Sigmoid colon (tissue), 7 donors: ENCODE data around the gene PTPN20. TPM values are rescaled to one million over a fixed set of nuclear protein-coding genes. Genes with fewer than 3 reads are reported as not detected.

Source experiments
- DNase-seq: peaks from one replicate; pipeline ENCODE4 v3.0.0-alpha.2; 2019
- H3K27ac ChIP-seq, 4 donors: fragments of 200-600 bp; sonication (generic); one replicate each; pipeline ENCODE4 v1.5.1; 2016 to 2019; ENCODE audit warnings: mild to moderate bottlenecking in 1 of 4
- H3K27me3 ChIP-seq, 3 donors: fragments of 200-600 bp; sonication (generic); one replicate each; pipeline ENCODE4 v1.5.1; 2019; ENCODE audit warnings: mild to moderate bottlenecking in 1 of 3
- H3K36me3 ChIP-seq, 4 donors: fragments of 200-600 bp; sonication (generic); one replicate each; pipeline ENCODE4 v1.5.1; 2016 to 2019
- H3K4me1 ChIP-seq, 4 donors: fragments of 200-600 bp; sonication (generic); one replicate each; pipeline ENCODE4 v1.5.1; 2017 to 2019
- H3K4me3 ChIP-seq, 4 donors: fragments of 200-600 bp; sonication (generic); one replicate each; pipeline ENCODE4 v1.5.1; 2017 to 2019; ENCODE audit warnings: mild to moderate bottlenecking in 2 of 4, moderate library complexity in 1 of 4
- H3K9me3 ChIP-seq, 4 donors: fragments of 200-600 bp in 3 of 4; sonication (generic) in 3 of 4; one replicate each; pipeline versions ENCODE4 v1.5.1 to v1.6.1; 2013 to 2019
- EP300 ChIP-seq, 4 donors: sonication (generic); formaldehyde crosslinking; IDR thresholded peaks; one replicate each; pipeline ENCODE4 v1.6.1; 2017; ENCODE audit warnings: antibody characterized with exemption in 4 of 4
- POLR2A ChIP-seq, 2 donors: fragments of 450-650 bp; IDR thresholded peaks; one replicate each; pipeline ENCODE4 v1.6.1; 2016; ENCODE audit warnings: antibody characterized with exemption in 2 of 2, mild to moderate bottlenecking in 2 of 2, moderate library complexity in 2 of 2
- POLR2AphosphoS5 ChIP-seq, 4 donors: sonication (generic); formaldehyde crosslinking; IDR thresholded peaks; one replicate each; pipeline ENCODE4 v1.6.1; 2017; ENCODE audit warnings: antibody characterized with exemption in 4 of 4
- WGBS, 2 donors: extraction: QIAGEN DNeasy Blood & Tissue Kit; methylation state at CpG; one replicate each; pipeline ENCODE4 v1.1.7; 2013; 5-methylcytosine and 5-hydroxymethylcytosine counted together
- intact Hi-C: fragments of 100-400 bp; cut with DNase I; formaldehyde crosslinking; loops from one replicate; pipeline ENCODE4 v1.15.1; 2023
- polyA plus RNA-seq, 3 donors: library from polyadenylated mRNA; stranded (reverse); fragments of 200-250 nt; gene quantifications; one replicate each; pipeline ENCODE4 v1.2.3, GENCODE V29; 2013
- total RNA-seq, 4 donors: library from RNA; depleted of rRNA; stranded (reverse); fragments of >200 nt; gene quantifications; one replicate each; pipeline ENCODE4 v1.1.0, GENCODE V29; 2016
- TF ChIP-seq, protein P1 (sequence below), 4 experiments: fragments of 450-650 bp in 3 of 4; fragments of 200-600 bp in 1 of 4; IDR thresholded peaks; one replicate each; pipeline ENCODE4 v1.5.1; 2016 to 2019; ENCODE audit warnings: antibody characterized with exemption in 4 of 4, mild to moderate bottlenecking in 3 of 4, moderate library complexity in 2 of 4
- donor health status: healthy with polysubstance abuse.
- donor health status: Bipolar disorder and iron deficiency.
- donor health status: healthy.

The PTPN20 gene
- total and polyA plus RNA-seq, 7 donors: 0.50 to 3.0 (median 1.4) TPM; not detected in 1

DNA sequence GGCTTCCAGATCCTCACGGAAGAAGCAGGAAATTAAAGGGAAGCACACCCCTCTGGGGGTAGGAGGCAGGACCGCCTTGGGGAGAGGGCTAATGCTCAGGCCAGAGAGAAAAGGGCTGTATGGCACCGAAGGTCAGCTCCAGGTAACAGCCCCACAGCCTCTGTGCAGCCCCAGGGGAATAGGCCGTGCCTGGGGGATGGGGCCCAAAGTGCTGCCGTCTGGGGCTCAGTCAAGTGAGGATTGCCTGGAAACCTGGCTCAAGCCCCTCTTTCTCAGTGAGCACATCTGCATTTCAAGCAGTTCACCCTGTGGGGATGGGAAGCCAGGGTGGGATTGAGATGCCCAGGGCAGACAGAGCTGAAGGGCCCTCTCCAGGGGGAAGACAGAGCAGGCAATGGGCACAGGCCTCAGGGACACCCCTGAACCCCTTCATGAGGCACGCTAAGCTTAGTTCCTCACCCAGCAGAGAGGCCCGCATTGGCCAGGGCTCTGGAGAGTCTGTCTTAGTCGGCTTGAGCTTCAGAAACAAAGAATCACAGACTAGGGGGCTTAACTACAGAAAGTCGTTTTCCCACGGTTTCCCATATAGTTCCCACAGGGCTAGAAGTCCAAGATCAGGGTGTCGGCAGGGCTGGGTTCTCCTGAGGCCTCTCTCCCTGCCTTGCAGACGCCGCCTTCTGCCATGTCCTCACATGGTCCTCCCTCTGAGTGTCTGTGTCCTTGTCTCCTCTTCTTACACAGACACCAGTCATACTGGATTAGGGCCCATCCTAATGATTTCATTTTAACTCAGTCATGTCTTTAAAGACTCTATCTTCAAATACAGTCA lies 118.2 kb downstream of the PTPN20 start:
- Histone ChIP-seq H3K9me3 (no peaks in the 10 kb centered on the region), H3K4me1 (no peaks in the 10 kb centered on the region), H3K27ac (peak overlapping the region in 1 of 4 donors; percentile 52), H3K36me3 (no peaks in the 10 kb centered on the region), H3K27me3 (no peaks in the 10 kb centered on the region), H3K4me3 (no peak overlapping the region)
- DNase-seq: peak; percentile 56
- 88 to 91% methylated on average over 13 of the region's 13 CpGs for WGBS, 2 donors
- intact Hi-C loops: no loop called here
- no peak for TF ChIP-seq POLR2A (IDR thresholded peaks at IDR 0.05)
- TF ChIP-seq EP300 (IDR thresholded peaks at IDR 0.05): no peak
- TF ChIP-seq POLR2AphosphoS5 (IDR thresholded peaks at IDR 0.05): no peak
- TF ChIP-seq, protein P1, sequence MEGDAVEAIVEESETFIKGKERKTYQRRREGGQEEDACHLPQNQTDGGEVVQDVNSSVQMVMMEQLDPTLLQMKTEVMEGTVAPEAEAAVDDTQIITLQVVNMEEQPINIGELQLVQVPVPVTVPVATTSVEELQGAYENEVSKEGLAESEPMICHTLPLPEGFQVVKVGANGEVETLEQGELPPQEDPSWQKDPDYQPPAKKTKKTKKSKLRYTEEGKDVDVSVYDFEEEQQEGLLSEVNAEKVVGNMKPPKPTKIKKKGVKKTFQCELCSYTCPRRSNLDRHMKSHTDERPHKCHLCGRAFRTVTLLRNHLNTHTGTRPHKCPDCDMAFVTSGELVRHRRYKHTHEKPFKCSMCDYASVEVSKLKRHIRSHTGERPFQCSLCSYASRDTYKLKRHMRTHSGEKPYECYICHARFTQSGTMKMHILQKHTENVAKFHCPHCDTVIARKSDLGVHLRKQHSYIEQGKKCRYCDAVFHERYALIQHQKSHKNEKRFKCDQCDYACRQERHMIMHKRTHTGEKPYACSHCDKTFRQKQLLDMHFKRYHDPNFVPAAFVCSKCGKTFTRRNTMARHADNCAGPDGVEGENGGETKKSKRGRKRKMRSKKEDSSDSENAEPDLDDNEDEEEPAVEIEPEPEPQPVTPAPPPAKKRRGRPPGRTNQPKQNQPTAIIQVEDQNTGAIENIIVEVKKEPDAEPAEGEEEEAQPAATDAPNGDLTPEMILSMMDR (IDR thresholded peaks at IDR 0.05): no peak

DNA sequence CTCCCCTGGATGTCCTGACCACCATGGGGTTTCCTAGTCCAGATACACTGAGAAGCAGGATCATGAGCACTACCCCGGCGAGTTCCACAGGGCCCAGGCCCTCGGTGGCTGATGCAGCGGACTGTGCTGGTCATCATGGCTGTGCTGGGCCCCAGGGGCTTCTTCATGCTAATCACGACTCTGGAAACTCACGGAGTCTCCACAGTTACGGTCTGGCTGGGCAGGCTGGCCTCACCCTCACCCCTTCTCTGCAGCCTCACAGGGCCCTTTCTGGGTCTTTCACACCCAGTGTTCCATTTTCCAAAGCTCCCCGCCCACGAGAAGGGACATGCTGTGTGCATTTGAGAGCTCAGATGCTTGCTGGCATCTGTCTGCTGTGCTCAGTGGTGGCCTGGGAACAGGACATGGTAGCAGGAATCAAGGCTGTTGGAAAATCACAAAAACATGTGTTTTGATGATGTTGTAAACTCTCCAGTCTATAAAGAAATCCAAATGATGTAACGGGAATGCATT lies 119.0 kb downstream of the PTPN20 start:
- Histone ChIP-seq H3K27me3 (no peaks in the 10 kb centered on the region), H3K9me3 (no peaks in the 10 kb centered on the region), H3K4me1 (no peaks in the 10 kb centered on the region), H3K27ac (peak overlapping the region in 1 of 4 donors; percentile 57), H3K4me3 (no peak overlapping the region), H3K36me3 (no peaks in the 10 kb centered on the region)
- no peak for TF ChIP-seq POLR2AphosphoS5 (IDR thresholded peaks at IDR 0.05)
- TF ChIP-seq EP300 (IDR thresholded peaks at IDR 0.05): no peak
- TF ChIP-seq, protein P1 (IDR thresholded peaks at IDR 0.05): no peak
- TF ChIP-seq POLR2A (IDR thresholded peaks at IDR 0.05): no peak
- 91 to 95% methylated on average over 10 of the region's 10 CpGs for WGBS, 2 donors
- intact Hi-C loops: no loop called here
- DNase-seq: peak; percentile 65

DNA sequence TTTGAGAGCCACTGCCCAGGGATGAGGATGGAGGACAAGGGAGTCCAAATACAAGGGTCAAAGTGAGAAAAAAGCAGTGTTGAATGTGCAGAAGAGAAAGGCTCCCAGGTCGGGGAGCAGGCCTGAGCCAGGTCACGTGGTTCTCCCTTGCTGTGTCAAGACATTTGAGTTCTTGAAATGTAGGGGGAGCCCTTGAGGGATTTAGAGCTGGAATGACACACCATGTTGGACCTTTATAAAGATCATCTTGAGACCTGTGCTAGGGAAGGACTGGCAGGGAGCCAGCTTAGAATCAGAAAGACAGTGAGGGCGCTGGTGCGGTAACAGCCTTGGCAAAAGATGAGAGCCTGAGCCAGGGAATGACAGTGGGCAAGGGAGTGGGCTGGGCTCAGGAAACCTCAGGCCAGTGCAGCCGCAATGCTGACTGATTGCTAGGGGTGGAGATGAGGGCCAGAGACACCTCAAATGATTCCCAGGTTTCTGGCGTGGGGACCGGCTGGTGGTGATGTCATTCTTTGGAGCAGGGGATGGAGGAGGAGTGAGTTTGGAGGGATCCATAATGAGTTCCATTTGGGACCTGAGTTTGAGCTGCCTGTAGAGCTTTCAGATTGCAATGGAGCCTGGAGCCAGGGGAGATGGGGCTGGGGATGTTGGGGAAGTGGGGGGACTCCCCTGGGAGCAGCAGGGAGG lies 120.1 kb downstream of the PTPN20 start:
- WGBS, 2 donors: 81 to 86% methylated on average over 7 of the region's 7 CpGs
- Histone ChIP-seq H3K27me3 (no peaks in the 10 kb centered on the region), H3K4me1 (no peaks in the 10 kb centered on the region), H3K9me3 (no peaks in the 10 kb centered on the region), H3K36me3 (no peaks in the 10 kb centered on the region), H3K27ac (peak overlapping the region in 1 of 4 donors; percentile 57), H3K4me3 (no peak overlapping the region)
- peak; percentile 77 for DNase-seq
- TF ChIP-seq POLR2AphosphoS5 (IDR thresholded peaks at IDR 0.05) (no peak), EP300 (IDR thresholded peaks at IDR 0.05) (no peak), POLR2A (IDR thresholded peaks at IDR 0.05) (no peak)
- TF ChIP-seq, protein P1 (IDR thresholded peaks at IDR 0.05): no peak
- intact Hi-C loops: no loop called here

DNA sequence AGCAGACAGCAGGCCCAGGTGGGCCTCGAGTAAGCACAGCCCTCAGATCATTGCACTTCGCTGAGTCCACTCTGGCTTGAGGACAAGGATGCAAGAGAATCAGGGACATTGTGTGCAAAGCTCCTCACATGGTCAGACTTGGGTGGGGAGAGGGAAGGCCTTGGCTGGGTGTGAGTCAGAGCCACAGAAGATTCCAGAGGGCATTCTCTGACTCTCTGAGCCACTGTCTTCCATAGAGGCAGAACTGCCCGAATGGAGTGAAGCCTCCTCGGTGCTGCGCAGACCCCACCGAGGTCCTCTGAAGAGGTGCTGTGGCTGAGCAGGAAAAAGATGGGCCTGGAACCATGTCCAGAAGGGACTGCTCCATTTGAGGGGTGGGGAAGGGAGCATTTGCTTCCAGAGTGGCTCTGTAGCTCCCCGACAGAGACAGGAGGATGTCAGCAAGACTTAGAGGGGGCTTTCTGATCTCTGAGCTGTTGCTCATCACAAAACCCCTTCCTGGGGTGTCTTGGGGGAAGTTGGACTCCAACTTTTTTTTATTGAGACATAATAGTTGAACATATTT lies 120.8 kb downstream of the PTPN20 start:
- peak overlapping the region in 1 of 4 donors; percentile 57 for H3K27ac ChIP-seq
- TF ChIP-seq POLR2A (IDR thresholded peaks at IDR 0.05) (no peak), EP300 (IDR thresholded peaks at IDR 0.05) (no peak)
- TF ChIP-seq, protein P1 (IDR thresholded peaks at IDR 0.05): no peak
- H3K4me3 ChIP-seq: no peak overlapping the region
- DNase-seq: peak; percentile 85
- no peaks in the 10 kb centered on the region for H3K27me3 ChIP-seq
- H3K4me1 ChIP-seq: no peaks in the 10 kb centered on the region
- no peaks in the 10 kb centered on the region for H3K36me3 ChIP-seq
- intact Hi-C loops: no loop called here
- 87 to 91% methylated on average over 7 of the region's 7 CpGs for WGBS, 2 donors
- H3K9me3 ChIP-seq: no peaks in the 10 kb centered on the region
